Pancreas (tissue), 10 donors: ENCODE measurements around the gene CCDC148. TPM values are rescaled to one million over a fixed set of nuclear protein-coding genes. Genes with fewer than 3 reads are reported as not detected.
A peak's percentile ranks its signal among the peaks of the same experiment; 100 is the strongest.

Experiments
- ATAC-seq, 4 donors: fragments of 200-7000 bp; cut with Tn5 transposase; one replicate each; pipeline versions ENCODE4 v1.8.0 to v1.9.1; 2020; ENCODE audit warnings: mild to moderate bottlenecking in 4 of 4, moderate library complexity in 4 of 4
- DNase-seq, 6 donors: peaks; one replicate each; pipeline ENCODE4 v3.0.0-alpha.2; 2020
- FAIRE-seq: peaks from 2 replicates; lab custom pipeline; 2012; peaks lifted over from hg19 to GRCh38; lab: Jason Lieb, UNC
- H3K27ac ChIP-seq, 4 donors: fragments of 200-600 bp; sonication (generic); 1 replicate in 3 of 4; 2 replicates in 1 of 4; pipeline versions ENCODE4 v1.5.0 to v1.8.0; 2020
- H3K27me3 ChIP-seq, 4 donors: fragments of 200-600 bp; one replicate each; pipeline ENCODE4 v1.8.0; 2021
- H3K36me3 ChIP-seq, 3 donors: fragments of 200-600 bp; sonication (generic) in 1 of 3; one replicate each; pipeline versions ENCODE4 v1.5.0 to v1.8.0; 2020 to 2021
- H3K4me1 ChIP-seq, 3 donors: fragments of 200-600 bp; one replicate each; pipeline ENCODE4 v1.8.0; 2021
- H3K4me3 ChIP-seq, 4 donors: fragments of 200-600 bp; sonication (generic) in 2 of 4; one replicate each; pipeline versions ENCODE4 v1.5.0 to v1.8.0; 2020 to 2021
- H3K9me3 ChIP-seq, 4 donors: fragments of 200-600 bp; one replicate each; pipeline ENCODE4 v1.8.0; 2021
- CTCF ChIP-seq, 4 donors: fragments of 200-600 bp; sonication (generic) in 3 of 4; IDR thresholded peaks; one replicate each; pipeline versions ENCODE4 v1.5.0 to v1.8.0; 2021; ENCODE audit warnings: antibody characterized with exemption in 4 of 4
- WGBS, 2 donors: extraction: QIAGEN DNeasy Blood & Tissue Kit; methylation state at CpG; one replicate each; pipeline ENCODE4 v1.1.7; 2013; 5-methylcytosine and 5-hydroxymethylcytosine counted together
- intact Hi-C, 3 donors: fragments of 100-400 bp; cut with DNase I; formaldehyde crosslinking; loops; one replicate each; pipeline versions ENCODE4 v1.11.1 to v1.14.2; 2022
- polyA plus RNA-seq, 2 donors: library from polyadenylated mRNA; stranded (reverse); fragments of 200-250 nt; gene quantifications; one replicate each; pipeline ENCODE4 v1.2.3, GENCODE V29; 2013
- total RNA-seq, 6 donors: library from RNA; stranded (reverse); fragmentation: NEBNext Ultra II Directional in 4 of 6; extraction: Animal tissue kit (Norgen Biotek cat#: 25700) in 4 of 6; gene quantifications; one replicate each; pipeline versions ENCODE4 v1.2.1 to v1.2.4, GENCODE V29; 2021 to 2023
- donor health status: healthy with polysubstance abuse.
- donor health status: DM: no; HTN: no; CAD: no; lungs with moderate emphysema.
- donor health status: DM: no; HTN: no; CAD: no.
- donor health status: control.
- donor health status: control.
- donor health status: Bipolar disorder and iron deficiency.
- donor health status: DM: yes; HTN: yes; CAD: no.
- donor health status: DM: no; HTN: no; CAD: no.
- donor health status: DM: no; HTN: no; CAD: no.
- donor health status: DM: yes; HTN: yes; CAD: no.

CCDC148 gene
- total and polyA plus RNA-seq, 8 donors = 0.38 to 1.5 (median 0.79) TPM

DNA sequence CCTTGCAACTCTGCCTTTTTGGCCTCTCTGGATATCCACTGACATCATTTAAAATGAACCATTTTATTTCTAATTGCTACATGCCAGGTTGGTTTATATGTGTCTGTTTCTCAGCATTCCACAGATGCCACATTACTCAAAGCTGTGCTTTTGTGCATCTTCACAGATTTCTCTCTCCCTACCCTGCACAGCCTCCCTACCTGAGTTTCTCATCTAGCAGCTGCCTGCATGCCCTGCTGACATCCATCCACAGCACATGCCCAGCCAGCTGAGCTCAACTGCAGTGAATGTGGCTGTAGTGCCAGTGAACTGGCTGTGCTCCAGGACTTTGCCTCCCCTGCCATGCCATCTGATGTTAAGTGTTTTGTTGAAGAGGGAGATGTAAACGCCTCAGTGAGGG, 44.7 kb upstream of the CCDC148 start:
- peak in 5 of 6 donors; percentile 17 to 53 (median 27) for DNase-seq
- Histone ChIP-seq H3K4me1 (peaks cover 15 to 49% (median 45%) of the 10 kb centered on the region in 3 donors), H3K27me3 (no peaks in the 10 kb centered on the region), H3K27ac (no peak overlapping the region), H3K36me3 (no peaks in the 10 kb centered on the region), H3K4me3 (no peak overlapping the region), H3K9me3 (no peaks in the 10 kb centered on the region)
- WGBS, 2 donors = 17 to 20% methylated on average over 1 of the region's 1 CpG
- no peak for TF ChIP-seq CTCF (IDR thresholded peaks at IDR 0.05)
- peak in 3 of 4 donors; percentile 32 to 44 (median 40) for ATAC-seq
- intact Hi-C loops = no loop called here
- FAIRE-seq = no peak

- DNase-seq = no peak
- H3K4me1 ChIP-seq = peaks cover 13 to 42% (median 37%) of the 10 kb centered on the region in 3 donors
- 96 to 97% methylated on average over 2 of the region's 2 CpGs for WGBS, 2 donors
Measured at GRCh38 chr2:158500333-158500732, 43.8 kb upstream of the CCDC148 start.

DNA sequence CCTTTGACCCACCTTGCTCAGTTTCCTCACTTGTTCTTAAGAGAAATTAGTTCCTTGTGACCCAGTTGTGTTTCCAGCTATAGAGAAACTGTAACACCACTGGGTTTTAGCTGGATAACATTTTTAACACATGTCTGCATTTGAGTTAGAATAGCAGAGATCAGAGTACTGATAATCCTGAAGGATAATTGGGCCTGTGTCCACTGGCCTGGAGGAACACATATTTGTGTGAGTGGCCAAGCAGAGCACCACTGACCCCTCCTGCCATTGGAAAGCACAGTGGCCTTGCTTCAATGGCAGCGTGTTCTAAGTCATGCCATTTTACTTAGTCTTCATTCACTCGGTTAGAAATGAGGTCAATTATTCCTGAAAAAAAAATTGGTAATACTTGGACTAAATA, 42.8 kb upstream of the CCDC148 start:
- Histone ChIP-seq H3K4me3 (no peak overlapping the region), H3K9me3 (no peaks in the 10 kb centered on the region), H3K4me1 (peaks cover 3 to 34% (median 28%) of the 10 kb centered on the region in 3 donors), H3K36me3 (no peaks in the 10 kb centered on the region), H3K27ac (no peak overlapping the region), H3K27me3 (no peaks in the 10 kb centered on the region)
- intact Hi-C loops = no loop called here
- ATAC-seq = no peak
- no peak for FAIRE-seq
- TF ChIP-seq CTCF (IDR thresholded peaks at IDR 0.05) = no peak
- 90 to 93% methylated on average over 2 of the region's 2 CpGs for WGBS, 2 donors
- DNase-seq = no peak

More at GRCh38 chr2:158500333-158500732, 43.8 kb upstream of the CCDC148 start:
- ATAC-seq (no peak), FAIRE-seq (no peak)
- Histone ChIP-seq H3K27me3 (no peaks in the 10 kb centered on the region), H3K36me3 (no peaks in the 10 kb centered on the region), H3K27ac (no peak overlapping the region), H3K9me3 (no peaks in the 10 kb centered on the region), H3K4me3 (no peak overlapping the region)
- intact Hi-C loops = no loop called here
- TF ChIP-seq CTCF (IDR thresholded peaks at IDR 0.05) = no peak

- TF ChIP-seq CTCF (IDR thresholded peaks at IDR 0.05) = no peak
- WGBS, 2 donors = 89 to 93% methylated on average over 3 of the region's 3 CpGs
- DNase-seq (no peak), ATAC-seq (no peak), FAIRE-seq (no peak)
- intact Hi-C loops = no loop called here
- H3K9me3 ChIP-seq = no peaks in the 10 kb centered on the region
- H3K27ac ChIP-seq = no peak overlapping the region
- H3K4me3 ChIP-seq = no peak overlapping the region
- H3K4me1 ChIP-seq = peaks cover 3 to 34% (median 22%) of the 10 kb centered on the region in 3 donors
- H3K36me3 ChIP-seq = no peaks in the 10 kb centered on the region
- H3K27me3 ChIP-seq = no peaks in the 10 kb centered on the region
Measured at GRCh38 chr2:158498749-158499136, 42.2 kb upstream of the CCDC148 start.

DNA sequence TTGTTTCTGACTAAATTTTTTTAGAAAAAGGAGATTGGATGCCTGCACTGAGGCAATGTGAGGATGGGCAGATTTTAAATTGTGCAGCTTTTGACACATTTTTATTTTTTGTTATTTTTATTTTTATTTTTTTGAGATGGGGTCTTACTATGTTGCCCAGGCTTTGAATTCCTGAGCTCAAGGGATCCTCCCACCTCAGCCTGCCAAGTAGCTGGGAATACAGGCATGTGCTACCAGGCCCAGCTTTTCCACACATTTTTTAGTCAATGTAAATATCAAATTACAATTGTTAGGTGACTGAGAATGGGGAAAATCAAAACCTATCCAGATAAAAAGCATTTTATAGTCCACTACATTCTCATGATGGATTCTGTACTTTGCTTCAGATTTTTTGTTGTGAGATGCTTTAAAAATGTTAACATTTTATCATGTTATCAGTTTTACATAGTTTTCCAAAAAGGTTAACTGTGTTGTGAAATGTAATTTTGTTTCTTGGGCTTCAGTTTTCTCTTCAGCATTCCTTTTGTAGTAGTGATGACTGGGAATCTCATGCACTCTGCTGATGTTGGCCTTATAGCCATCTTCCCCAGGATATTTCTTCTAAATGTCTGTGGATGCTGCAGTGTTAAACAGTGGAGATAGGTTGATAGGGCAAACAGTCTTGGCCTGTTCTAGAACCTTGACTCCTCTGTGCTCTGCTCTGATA, 41.6 kb upstream of the CCDC148 start:
- Histone ChIP-seq H3K9me3 (no peaks in the 10 kb centered on the region), H3K27me3 (no peaks in the 10 kb centered on the region), H3K4me3 (no peak overlapping the region), H3K27ac (peak overlapping the region in 1 of 4 donors; percentile 65), H3K4me1 (peaks cover 3 to 31% (median 17%) of the 10 kb centered on the region in 3 donors), H3K36me3 (no peaks in the 10 kb centered on the region)
- DNase-seq = peak in 2 of 6 donors; percentile 15 to 28
- ATAC-seq = peak; percentile 50 to 66 (median 57)
- intact Hi-C loops = no loop called here
- TF ChIP-seq CTCF (IDR thresholded peaks at IDR 0.05) = no peak
- no peak for FAIRE-seq
